MCF 10A (cell line): ENCODE data around the gene PPP1R36. TPM values are rescaled to one million over a fixed set of nuclear protein-coding genes. Genes with fewer than 3 reads are reported as not detected.

Source experiments
- BruUV-seq: library from RNA; stranded (reverse); fragments of 400-500 nt; replicated peaks from 2 replicates; lab custom pipeline; 2021; lab: Mats Ljungman, UMichigan
- CTCF ChIA-PET: fragments of 300-600 bp; sonication (Branson Sonifier 250); formaldehyde crosslinking; extraction: SDS; loops from one replicate; lab custom pipeline; 2021; ENCODE audit warnings: antibody characterized with exemption, inconsistent platforms; lab: Yijun Ruan, JAX
- POLR2A ChIA-PET: fragments of 300-600, 350-650 bp; sonication (Branson Sonifier 250); formaldehyde crosslinking; extraction: SDS; loops from one replicate; lab custom pipeline; 2020; ENCODE audit warnings: antibody characterized with exemption, inconsistent platforms; lab: Yijun Ruan, JAX
- DNase-seq: peaks from one replicate; pipeline ENCODE4 v3.0.0-alpha.2; 2018; ENCODE audit not compliant: unreplicated experiment
- H3K27ac Mint-ChIP-seq: one replicate; pipeline ENCODE4 v1.8.0; 2022; ENCODE audit warnings: mild to moderate bottlenecking, low read depth, mixed read lengths; ENCODE audit not compliant: unreplicated experiment
- H3K27me3 Mint-ChIP-seq: one replicate; pipeline ENCODE4 v1.8.0; 2022; ENCODE audit warnings: mixed read lengths; ENCODE audit not compliant: insufficient read depth, unreplicated experiment
- H3K36me3 Mint-ChIP-seq: one replicate; pipeline ENCODE4 v1.8.0; 2022; ENCODE audit warnings: mild to moderate bottlenecking, moderate library complexity, mixed read lengths; ENCODE audit not compliant: insufficient read depth, unreplicated experiment
- H3K4me1 Mint-ChIP-seq: one replicate; pipeline ENCODE4 v1.8.0; 2022; ENCODE audit warnings: mixed read lengths; ENCODE audit not compliant: insufficient read depth, unreplicated experiment
- H3K4me3 Mint-ChIP-seq: one replicate; pipeline ENCODE4 v1.8.0; 2022; ENCODE audit warnings: mild to moderate bottlenecking, moderate library complexity, mixed read lengths; ENCODE audit not compliant: unreplicated experiment
- H3K9me3 Mint-ChIP-seq: one replicate; pipeline ENCODE4 v1.8.0; 2022; ENCODE audit warnings: mixed read lengths; ENCODE audit not compliant: unreplicated experiment
- CTCF ChIP-seq: fragments of 200-600 bp; IDR thresholded peaks from one replicate; pipeline ENCODE4 v1.8.0; 2022; ENCODE audit warnings: antibody characterized with exemption, mild to moderate bottlenecking; ENCODE audit not compliant: unreplicated experiment
- intact Hi-C: fragments of 100-400 bp; cut with micrococcal nuclease; formaldehyde crosslinking; loops from 2 replicates; pipeline ENCODE4 v1.14.1; 2022
- total RNA-seq: library from RNA; stranded (reverse); gene quantifications from 2 replicates; pipeline ENCODE4 v1.2.3, GENCODE V29; 2022

The PPP1R36 gene
- total RNA-seq, 1 experiment from 2014 or later = 0.47 TPM

GRCh38 chr14:64531567-64531966 lies 18.2 kb upstream of the PPP1R36 start:
- H3K27me3 Mint-ChIP-seq = no peaks in the 10 kb centered on the region

GRCh38 chr14:64536488-64537245 lies 13.1 kb upstream of the PPP1R36 start:
- Mint-ChIP-seq H3K27ac (no peak overlapping the region), H3K4me3 (no peak overlapping the region), H3K36me3 (peaks cover 4% of the 10 kb centered on the region), H3K9me3 (no peaks in the 10 kb centered on the region), H3K27me3 (no peaks in the 10 kb centered on the region), H3K4me1 (peaks cover 12% of the 10 kb centered on the region)
- DNase-seq = peak; percentile 54
- POLR2A ChIA-PET = interaction anchor here (0.6 to 2.1 kb wide), 5 partner anchors 20 to 430 kb away, joined by 3 to 8 read pairs (median 3); no protein-coding TSS in a partner anchor
- no TSS peak for BruUV-seq
- CTCF ChIA-PET = interaction anchor here (0.6 to 1.5 kb wide), 6 partner anchors 94 to 664 kb away, joined by 3 to 6 read pairs (median 3); no protein-coding TSS in a partner anchor
- intact Hi-C loops = no loop called here
- TF ChIP-seq CTCF = no peak

More at GRCh38 chr14:64531567-64531966, 18.2 kb upstream of the PPP1R36 start:
- H3K4me3 Mint-ChIP-seq = no peak overlapping the region
- H3K36me3 Mint-ChIP-seq = peaks cover 7% of the 10 kb centered on the region
- no peaks in the 10 kb centered on the region for H3K9me3 Mint-ChIP-seq
- BruUV-seq = no TSS peak
- no peak overlapping the region for H3K27ac Mint-ChIP-seq
- ChIA-PET CTCF (interaction anchor here (1.3 to 1.4 kb wide), 2 partner anchors 105 to 360 kb away, joined by 3 read pairs; no protein-coding TSS in a partner anchor), POLR2A (interaction anchor here (0.7 to 1.7 kb wide), 4 partner anchors 13 to 105 kb away, joined by 3 to 9 read pairs (median 4); no protein-coding TSS in a partner anchor)
- H3K4me1 Mint-ChIP-seq = no peaks in the 10 kb centered on the region
- TF ChIP-seq CTCF = no peak
- DNase-seq = no peak
- intact Hi-C loops = no loop called here

- peaks cover 10% of the 10 kb centered on the region for H3K36me3 Mint-ChIP-seq
- BruUV-seq = TSS peak; percentile 31
- peak within 1 kb of the TSS; percentile 80 for H3K4me3 Mint-ChIP-seq
- peak; percentile 99 for DNase-seq
- H3K9me3 Mint-ChIP-seq = no peaks in the 10 kb centered on the region
- ChIA-PET POLR2A (interaction anchor here (0.7 to 3.5 kb wide), 28 partner anchors 10 to 437 kb away, joined by 3 to 24 read pairs (median 5); partner anchors contain the start of genes ZBTB1 and ZBTB25), CTCF (interaction anchor here (0.5 to 5.9 kb wide), 31 partner anchors 8 to 842 kb away, joined by 3 to 53 read pairs (median 4); partner anchors contain the start of gene PPP1R36)
- peaks cover 12% of the 10 kb centered on the region for H3K4me1 Mint-ChIP-seq
- intact Hi-C loops = loop anchor here (1.0 to 2.0 kb wide), 3 partner anchors 37 to 224 kb away; partner anchors contain the start of gene ZBTB25
- TF ChIP-seq CTCF = peak; percentile 67
- H3K27ac Mint-ChIP-seq = peak within 1 kb of the TSS; percentile 74
- H3K27me3 Mint-ChIP-seq = no peaks in the 10 kb centered on the region
Observed at GRCh38 chr14:64540208-64541202, 9.3 kb upstream of the PPP1R36 start, which contains the start of gene HSPA2. Gene HSPA2, plus strand, starts transcription at chr14:64540741. Its CDS starts 109 bp downstream, at chr14:64540850.
